DND-41 (cell line): Measurements from ENCODE around the gene BEX3.

Source experiments
- EZH2 ChIP-seq: IDR thresholded peaks from 3 replicates; pipeline ENCODE4 v1.6.1; 2012; ENCODE audit warnings: borderline replicate concordance, low read depth, mild to moderate bottlenecking, moderate library complexity, low read length, inconsistent platforms; ENCODE audit not compliant: severe bottlenecking
- TF ChIP-seq, protein P1 (sequence below): IDR thresholded peaks from 2 replicates; pipeline ENCODE4 v1.5.1; 2012; ENCODE audit warnings: borderline replicate concordance, low read length, moderate library complexity, mild to moderate bottlenecking; ENCODE audit not compliant: poor library complexity, severe bottlenecking; ENCODE audit errors: extremely low read depth

DNA sequence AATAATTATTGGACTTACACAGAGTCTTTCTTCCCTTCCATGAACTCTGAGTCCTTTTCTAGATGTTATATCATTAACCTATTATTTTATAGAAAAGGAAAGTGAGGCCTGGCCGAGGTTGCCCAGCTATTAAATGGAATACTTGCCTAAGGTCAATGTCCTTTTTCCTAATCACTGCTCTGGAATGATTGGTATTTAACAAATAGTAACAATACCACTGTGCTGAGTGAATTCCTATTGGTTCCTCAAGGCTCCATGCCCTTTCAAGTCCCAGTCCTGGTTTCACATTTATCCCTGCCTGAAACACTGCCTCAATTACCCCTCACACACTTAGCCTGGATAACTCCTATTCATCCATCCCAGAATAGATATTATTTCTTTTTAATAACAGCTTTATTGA lies 13.9 kb upstream of the BEX3 start:
- TF ChIP-seq, protein P1, sequence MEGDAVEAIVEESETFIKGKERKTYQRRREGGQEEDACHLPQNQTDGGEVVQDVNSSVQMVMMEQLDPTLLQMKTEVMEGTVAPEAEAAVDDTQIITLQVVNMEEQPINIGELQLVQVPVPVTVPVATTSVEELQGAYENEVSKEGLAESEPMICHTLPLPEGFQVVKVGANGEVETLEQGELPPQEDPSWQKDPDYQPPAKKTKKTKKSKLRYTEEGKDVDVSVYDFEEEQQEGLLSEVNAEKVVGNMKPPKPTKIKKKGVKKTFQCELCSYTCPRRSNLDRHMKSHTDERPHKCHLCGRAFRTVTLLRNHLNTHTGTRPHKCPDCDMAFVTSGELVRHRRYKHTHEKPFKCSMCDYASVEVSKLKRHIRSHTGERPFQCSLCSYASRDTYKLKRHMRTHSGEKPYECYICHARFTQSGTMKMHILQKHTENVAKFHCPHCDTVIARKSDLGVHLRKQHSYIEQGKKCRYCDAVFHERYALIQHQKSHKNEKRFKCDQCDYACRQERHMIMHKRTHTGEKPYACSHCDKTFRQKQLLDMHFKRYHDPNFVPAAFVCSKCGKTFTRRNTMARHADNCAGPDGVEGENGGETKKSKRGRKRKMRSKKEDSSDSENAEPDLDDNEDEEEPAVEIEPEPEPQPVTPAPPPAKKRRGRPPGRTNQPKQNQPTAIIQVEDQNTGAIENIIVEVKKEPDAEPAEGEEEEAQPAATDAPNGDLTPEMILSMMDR, result no peak
- no peak for TF ChIP-seq EZH2
